CD8-positive, alpha-beta memory T cell (primary cell): ENCODE results near the gene MS4A18. TPM values are rescaled to one million over a fixed set of nuclear protein-coding genes. Genes with fewer than 3 reads are reported as not detected.
A peak's percentile ranks its signal among the peaks of the same experiment; 100 is the strongest.

Experiments
- CTCF ChIA-PET: fragments of 350-600 bp; sonication (Branson Sonifier 250); formaldehyde crosslinking; loops from one replicate; lab custom pipeline; 2021; ENCODE audit warnings: antibody characterized with exemption; lab: Charles Lee
- POLR2A ChIA-PET: fragments of 350-600 bp; sonication (Branson Sonifier 250); formaldehyde crosslinking; loops from one replicate; lab custom pipeline; 2021; ENCODE audit warnings: antibody characterized with exemption; lab: Charles Lee
- DNase-seq, 5 donors: peaks; one replicate each; pipeline versions ENCODE4 v3.0.0 to v3.0.0-alpha.2; 2020 to 2022; ENCODE audit warnings: mixed read lengths in 1 of 5
- H3K27ac ChIP-seq: one replicate; pipeline ENCODE4 v1.7.0; 2013; ENCODE audit warnings: low read depth, mild to moderate bottlenecking, low read length, moderate library complexity
- H3K27me3 ChIP-seq: 2 replicates; pipeline ENCODE4 v1.7.0; 2013; ENCODE audit warnings: low read length, mild to moderate bottlenecking; ENCODE audit not compliant: insufficient read depth, poor library complexity, severe bottlenecking
- H3K36me3 ChIP-seq: 2 replicates; pipeline ENCODE4 v1.7.0; 2013; ENCODE audit warnings: mild to moderate bottlenecking, low read length, moderate library complexity; ENCODE audit not compliant: insufficient read depth
- H3K4me1 ChIP-seq: 2 replicates; pipeline ENCODE4 v1.7.0; 2013; ENCODE audit warnings: mild to moderate bottlenecking, low read length, moderate library complexity; ENCODE audit not compliant: insufficient read depth
- H3K4me3 ChIP-seq: 2 replicates; pipeline ENCODE4 v1.7.0; 2013; ENCODE audit warnings: mild to moderate bottlenecking, low read length
- H3K9me3 ChIP-seq: 2 replicates; pipeline ENCODE4 v1.7.0; 2013; ENCODE audit warnings: mild to moderate bottlenecking, low read length
- H3K27ac Mint-ChIP-seq, 8 donors: one replicate each; pipeline ENCODE4 v1.8.0; 2020 to 2021; ENCODE audit warnings: mixed read lengths in 8 of 8, mild to moderate bottlenecking in 6 of 8, inconsistent platforms in 3 of 8, moderate library complexity in 3 of 8
- H3K27me3 Mint-ChIP-seq, 2 donors: one replicate each; pipeline ENCODE4 v1.8.0; 2020 to 2021; ENCODE audit warnings: mixed read lengths in 2 of 2, mild to moderate bottlenecking in 1 of 2, moderate library complexity in 1 of 2
- H3K36me3 Mint-ChIP-seq, 3 donors: one replicate each; pipeline ENCODE4 v1.8.0; 2020 to 2021; ENCODE audit warnings: mixed read lengths in 3 of 3, inconsistent platforms in 1 of 3, mild to moderate bottlenecking in 1 of 3
- H3K4me1 Mint-ChIP-seq, 3 donors: one replicate each; pipeline ENCODE4 v1.8.0; 2020 to 2021; ENCODE audit warnings: mixed read lengths in 3 of 3, inconsistent platforms in 1 of 3, mild to moderate bottlenecking in 1 of 3
- H3K4me3 Mint-ChIP-seq, 7 donors: one replicate each; pipeline ENCODE4 v1.8.0; 2020 to 2021; ENCODE audit warnings: mixed read lengths in 7 of 7, mild to moderate bottlenecking in 6 of 7, moderate library complexity in 4 of 7, inconsistent platforms in 2 of 7
- H3K9me3 Mint-ChIP-seq, 5 donors: one replicate each; pipeline ENCODE4 v1.8.0; 2020 to 2022; ENCODE audit warnings: mixed read lengths in 5 of 5, mild to moderate bottlenecking in 3 of 5, moderate library complexity in 2 of 5, inconsistent platforms in 1 of 5
- polyA plus RNA-seq: library from polyadenylated mRNA; unstranded; fragments of 300-500 nt; fragmentation: Illumina TruSeq; gene quantifications from one replicate; pipeline ENCODE4 v1.2.3, GENCODE V29; 2021
- total RNA-seq, 2 experiments: library from RNA; stranded (reverse); gene quantifications; one replicate each; pipeline ENCODE4 v1.2.3, GENCODE V29; 2021

MS4A18 gene
- total and polyA plus RNA-seq, 3 experiments from 2014 or later, result not detected

DNA sequence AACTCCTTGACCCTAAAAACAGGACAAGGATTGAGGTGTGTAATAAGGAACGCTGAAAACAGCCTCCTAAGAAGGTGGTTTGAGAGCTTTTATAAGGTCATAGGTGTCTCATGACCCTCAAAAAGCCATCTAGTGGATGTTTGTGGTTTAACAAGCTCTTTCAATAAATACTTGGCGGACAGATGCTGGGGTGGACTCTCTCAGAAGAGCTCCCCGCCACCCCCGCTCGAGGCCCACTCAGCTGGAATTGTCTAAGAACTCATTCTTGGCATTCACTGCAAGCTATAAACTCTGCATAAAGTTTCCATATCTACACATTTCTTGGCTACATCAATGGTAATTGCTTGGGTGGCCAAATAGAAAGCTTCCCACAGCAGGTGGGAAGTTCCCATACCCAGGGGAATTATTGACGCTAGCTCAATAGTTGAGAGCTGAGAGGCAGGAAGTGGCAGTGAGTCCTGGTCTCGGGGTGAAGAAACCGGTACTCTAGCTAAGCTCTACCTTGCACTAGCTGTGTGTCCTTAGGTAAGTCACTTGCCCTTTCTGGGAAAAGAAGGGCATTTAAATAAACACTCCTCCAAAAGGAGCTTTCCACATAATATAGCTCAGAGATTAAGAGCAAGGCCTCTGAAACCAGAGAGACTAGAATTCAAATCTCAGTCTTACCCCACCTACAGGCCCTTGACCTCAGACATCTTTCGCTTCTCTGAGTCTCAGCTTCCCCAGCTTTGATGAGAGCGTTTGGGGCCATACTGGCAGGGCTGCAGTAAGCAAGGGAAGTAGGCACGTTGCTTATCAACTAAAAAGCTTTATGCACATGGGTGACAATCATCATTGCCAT, 38.6 kb downstream of the MS4A18 start:
- Mint-ChIP-seq H3K4me1 (no peaks in the 10 kb centered on the region), H3K27me3 (peaks cover 25 to 79% of the 10 kb centered on the region in 2 donors), H3K36me3 (no peaks in the 10 kb centered on the region), H3K4me3 (no peak overlapping the region), H3K27ac (no peak overlapping the region), H3K9me3 (no peaks in the 10 kb centered on the region)
- Histone ChIP-seq H3K4me1 (no peaks in the 10 kb centered on the region), H3K27ac (no peak overlapping the region), H3K4me3 (no peak overlapping the region), H3K9me3 (no peaks in the 10 kb centered on the region), H3K27me3 (peaks cover 6% of the 10 kb centered on the region), H3K36me3 (no peaks in the 10 kb centered on the region)
- CTCF ChIA-PET, result interaction anchor here (1.1 kb wide), 1 partner anchor 12 kb away, joined by 4 read pairs; no protein-coding TSS in a partner anchor
- POLR2A ChIA-PET, result no interaction called here
- no peak for DNase-seq

DNA sequence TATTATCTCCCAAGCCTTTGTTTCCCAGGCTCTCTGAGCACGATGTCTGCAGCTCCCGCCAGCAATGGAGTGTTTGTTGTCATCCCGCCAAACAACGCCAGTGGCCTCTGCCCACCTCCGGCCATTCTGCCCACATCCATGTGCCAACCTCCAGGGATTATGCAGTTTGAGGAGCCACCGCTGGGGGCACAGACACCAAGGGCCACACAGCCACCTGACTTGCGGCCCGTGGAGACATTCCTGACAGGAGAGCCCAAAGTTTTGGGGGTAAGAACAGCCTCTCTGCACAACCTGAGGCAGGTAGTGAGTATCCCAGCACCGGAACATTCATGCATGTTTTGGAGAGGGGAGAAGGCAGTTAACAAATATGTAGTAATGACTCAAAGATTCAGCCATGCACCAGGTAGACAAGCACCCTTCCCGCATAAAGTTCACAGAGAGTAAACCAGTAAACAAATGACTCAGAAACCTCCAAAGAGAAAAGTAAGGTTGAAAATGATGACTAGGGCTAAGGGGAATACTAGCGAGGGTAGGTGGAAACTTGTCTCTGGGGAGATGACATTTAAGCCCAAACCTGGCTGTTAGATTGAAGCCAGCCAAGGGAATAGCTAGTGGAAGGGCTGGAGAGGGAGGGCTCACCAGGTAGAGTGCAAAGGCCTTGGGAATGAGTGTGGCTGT, 39.3 kb downstream of the MS4A18 start:
- Mint-ChIP-seq H3K9me3 (no peaks in the 10 kb centered on the region), H3K4me1 (no peaks in the 10 kb centered on the region), H3K36me3 (no peaks in the 10 kb centered on the region), H3K4me3 (no peak overlapping the region), H3K27ac (no peak overlapping the region), H3K27me3 (peaks cover 23 to 79% of the 10 kb centered on the region in 2 donors)
- peaks cover 6% of the 10 kb centered on the region for H3K27me3 ChIP-seq
- DNase-seq, result no peak
- H3K9me3 ChIP-seq, result no peaks in the 10 kb centered on the region
- ChIA-PET POLR2A (no interaction called here), CTCF (interaction anchor here (1.1 to 3.1 kb wide), 2 partner anchors 11 to 12 kb away, joined by 4 to 15 read pairs; no protein-coding TSS in a partner anchor)
- no peak overlapping the region for H3K27ac ChIP-seq
- H3K4me3 ChIP-seq, result no peak overlapping the region
- no peaks in the 10 kb centered on the region for H3K4me1 ChIP-seq
- no peaks in the 10 kb centered on the region for H3K36me3 ChIP-seq

DNA sequence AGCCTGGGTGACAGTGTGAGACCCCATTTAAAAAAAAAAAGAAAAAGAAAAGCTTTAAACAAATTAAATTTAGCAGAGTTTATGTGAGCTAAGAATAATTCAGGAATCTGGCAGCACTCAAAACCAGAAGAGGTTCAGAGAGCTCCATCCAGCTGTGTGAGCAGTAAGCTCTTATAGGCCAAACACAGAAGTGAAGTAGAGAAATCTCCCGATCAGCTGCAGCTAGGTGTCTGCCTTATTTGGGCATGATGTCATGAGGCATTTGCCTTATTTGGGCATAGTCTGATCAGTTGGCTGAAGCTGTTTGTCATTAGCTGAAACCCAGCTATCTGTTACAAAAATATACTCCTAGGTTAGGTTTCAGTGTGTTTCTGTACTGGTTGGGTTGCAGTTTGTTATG, 40.4 kb downstream of the MS4A18 start:
- H3K27ac ChIP-seq, result no peak overlapping the region
- H3K9me3 Mint-ChIP-seq, result no peaks in the 10 kb centered on the region
- no peaks in the 10 kb centered on the region for H3K4me1 ChIP-seq
- DNase-seq, result no peak
- H3K27me3 Mint-ChIP-seq, result peaks cover 24 to 76% of the 10 kb centered on the region in 2 donors
- ChIA-PET POLR2A (no interaction called here), CTCF (interaction anchor here (1.1 to 3.1 kb wide), 3 partner anchors 8 to 422 kb away, joined by 3 to 15 read pairs (median 4); partner anchors contain the start of gene MS4A15)
- H3K4me1 Mint-ChIP-seq, result no peaks in the 10 kb centered on the region
- no peaks in the 10 kb centered on the region for H3K36me3 Mint-ChIP-seq
- H3K36me3 ChIP-seq, result no peaks in the 10 kb centered on the region
- H3K9me3 ChIP-seq, result no peaks in the 10 kb centered on the region
- no peak overlapping the region for H3K4me3 ChIP-seq
- H3K27me3 ChIP-seq, result peaks cover 6% of the 10 kb centered on the region
- H3K27ac Mint-ChIP-seq, result no peak overlapping the region
- H3K4me3 Mint-ChIP-seq, result no peak overlapping the region

DNA sequence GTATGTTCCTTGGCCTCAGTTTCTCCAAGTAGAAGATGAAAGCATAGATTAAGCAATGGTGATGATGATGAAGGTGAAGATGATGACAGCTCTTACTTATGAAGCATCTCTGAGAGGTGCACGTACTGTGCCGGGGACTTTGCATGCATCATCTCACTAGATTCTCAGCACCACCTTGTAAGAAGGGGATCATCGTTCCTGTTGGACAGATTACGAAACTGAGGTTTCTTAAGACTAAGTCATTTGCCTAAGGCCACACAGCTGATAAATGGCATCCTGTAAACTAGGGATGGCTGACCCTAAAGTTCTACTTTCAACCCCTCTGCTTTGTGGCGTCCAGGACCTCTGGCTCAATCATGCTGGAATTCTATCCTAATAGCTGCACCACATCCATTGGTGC, 40.8 kb downstream of the MS4A18 start:
- H3K36me3 ChIP-seq, result no peaks in the 10 kb centered on the region
- Mint-ChIP-seq H3K27me3 (peaks cover 19 to 74% of the 10 kb centered on the region in 2 donors), H3K4me3 (no peak overlapping the region), H3K9me3 (no peaks in the 10 kb centered on the region), H3K27ac (no peak overlapping the region), H3K36me3 (no peaks in the 10 kb centered on the region), H3K4me1 (no peaks in the 10 kb centered on the region)
- H3K4me3 ChIP-seq, result no peak overlapping the region
- H3K27ac ChIP-seq, result no peak overlapping the region
- H3K4me1 ChIP-seq, result no peaks in the 10 kb centered on the region
- no peak for DNase-seq
- CTCF ChIA-PET, result interaction anchor here (1.1 to 3.1 kb wide), 3 partner anchors 9 to 423 kb away, joined by 3 to 15 read pairs (median 4); partner anchors contain the start of gene MS4A15
- POLR2A ChIA-PET, result no interaction called here
- H3K27me3 ChIP-seq, result peaks cover 6% of the 10 kb centered on the region
- no peaks in the 10 kb centered on the region for H3K9me3 ChIP-seq

DNA sequence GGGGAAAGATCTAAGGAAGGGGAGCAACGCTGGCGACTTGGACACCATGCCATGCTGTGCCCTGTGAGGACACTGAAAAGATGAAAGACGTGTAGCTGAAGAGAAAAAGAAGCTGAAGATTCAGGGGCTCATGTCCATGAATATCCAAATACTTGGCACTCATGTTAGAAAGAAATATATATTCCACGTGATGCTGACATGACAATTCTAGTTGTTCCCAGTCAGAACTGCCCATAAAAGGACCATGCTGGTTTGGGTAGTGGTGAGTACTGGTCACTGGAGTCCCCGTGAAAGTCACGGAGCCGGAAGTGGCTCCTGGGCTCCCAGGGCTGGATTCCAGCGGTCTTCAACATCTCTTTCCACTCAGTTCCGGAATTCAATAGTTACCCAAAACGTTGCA, 42.0 kb downstream of the MS4A18 start:
- Mint-ChIP-seq H3K9me3 (no peaks in the 10 kb centered on the region), H3K27ac (no peak overlapping the region), H3K4me3 (peak overlapping the region in 1 of 7 donors; percentile 32), H3K27me3 (peaks cover 18 to 66% of the 10 kb centered on the region in 2 donors), H3K36me3 (no peaks in the 10 kb centered on the region), H3K4me1 (no peaks in the 10 kb centered on the region)
- no peak for DNase-seq
- no peaks in the 10 kb centered on the region for H3K36me3 ChIP-seq
- H3K4me3 ChIP-seq, result no peak overlapping the region
- H3K9me3 ChIP-seq, result no peaks in the 10 kb centered on the region
- H3K27me3 ChIP-seq, result peaks cover 6% of the 10 kb centered on the region
- no peaks in the 10 kb centered on the region for H3K4me1 ChIP-seq
- H3K27ac ChIP-seq, result no peak overlapping the region
- CTCF ChIA-PET, result interaction anchor here (3.1 kb wide), 1 partner anchor 9 kb away, joined by 15 read pairs; no protein-coding TSS in a partner anchor
- POLR2A ChIA-PET, result no interaction called here

DNA sequence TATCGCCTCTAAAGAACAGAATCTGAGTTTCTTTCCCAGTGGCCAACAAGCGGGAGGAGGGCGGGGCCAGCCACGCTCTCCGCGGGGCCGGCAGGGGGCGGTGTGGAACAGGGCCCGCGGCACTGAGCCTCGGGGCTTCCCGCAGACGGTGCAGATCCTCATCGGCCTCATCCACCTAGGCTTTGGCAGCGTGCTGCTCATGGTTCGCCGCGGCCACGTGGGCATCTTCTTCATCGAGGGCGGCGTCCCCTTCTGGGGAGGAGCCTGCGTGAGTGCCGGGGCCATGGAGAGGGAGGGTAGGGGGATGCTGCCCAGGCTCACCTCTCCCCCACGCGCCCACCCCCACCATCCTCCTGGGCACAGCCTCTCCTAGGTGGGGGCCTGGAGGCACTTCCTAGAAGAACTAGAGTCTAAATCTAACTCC, 42.9 kb downstream of the MS4A18 start:
- peaks cover 6% of the 10 kb centered on the region for H3K27me3 ChIP-seq
- DNase-seq, result no peak

DNA sequence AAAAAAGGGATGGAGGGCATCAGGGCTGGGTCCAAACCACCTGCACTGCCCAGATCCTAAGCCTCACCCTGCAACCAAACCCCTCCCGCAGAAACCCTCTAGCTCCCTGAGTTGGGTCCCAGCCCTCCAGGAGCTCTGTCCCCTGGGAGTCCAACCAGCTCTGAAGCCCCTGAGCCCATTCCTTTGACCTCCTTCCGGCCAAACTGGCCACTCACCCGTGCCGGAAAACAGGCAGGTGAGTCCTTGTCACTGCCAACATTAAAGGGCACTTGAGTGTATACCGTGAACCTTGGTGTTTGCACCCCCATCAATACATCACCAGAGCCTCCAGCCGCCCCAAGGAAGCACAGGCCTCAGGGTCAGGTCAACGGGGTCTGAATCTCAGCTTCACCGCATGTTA, 43.7 kb downstream of the MS4A18 start:
- Histone ChIP-seq H3K9me3 (no peaks in the 10 kb centered on the region), H3K4me3 (no peak overlapping the region), H3K27ac (no peak overlapping the region), H3K4me1 (no peaks in the 10 kb centered on the region), H3K27me3 (peaks cover 6% of the 10 kb centered on the region), H3K36me3 (no peaks in the 10 kb centered on the region)
- ChIA-PET CTCF (no interaction called here), POLR2A (no interaction called here)
- DNase-seq, result no peak
- peaks cover 15 to 55% of the 10 kb centered on the region in 2 donors for H3K27me3 Mint-ChIP-seq
- H3K4me1 Mint-ChIP-seq, result peaks cover 0 to 2% (median 0%) of the 10 kb centered on the region in 3 donors
- H3K27ac Mint-ChIP-seq, result no peak overlapping the region
- no peaks in the 10 kb centered on the region for H3K9me3 Mint-ChIP-seq
- no peaks in the 10 kb centered on the region for H3K36me3 Mint-ChIP-seq
- H3K4me3 Mint-ChIP-seq, result no peak overlapping the region

More for the DNA sequence above, 42.9 kb downstream of the MS4A18 start:
- H3K4me3 Mint-ChIP-seq, result no peak overlapping the region
- no peaks in the 10 kb centered on the region for H3K36me3 Mint-ChIP-seq
- CTCF ChIA-PET, result no interaction called here
- peaks cover 18 to 63% of the 10 kb centered on the region in 2 donors for H3K27me3 Mint-ChIP-seq
- POLR2A ChIA-PET, result no interaction called here
- H3K27ac Mint-ChIP-seq, result no peak overlapping the region
- no peaks in the 10 kb centered on the region for H3K4me1 ChIP-seq
- no peak overlapping the region for H3K4me3 ChIP-seq
- no peaks in the 10 kb centered on the region for H3K9me3 Mint-ChIP-seq
- no peaks in the 10 kb centered on the region for H3K36me3 ChIP-seq
- no peak overlapping the region for H3K27ac ChIP-seq
- H3K4me1 Mint-ChIP-seq, result peaks cover 0 to 2% (median 0%) of the 10 kb centered on the region in 3 donors
- H3K9me3 ChIP-seq, result no peaks in the 10 kb centered on the region

DNA sequence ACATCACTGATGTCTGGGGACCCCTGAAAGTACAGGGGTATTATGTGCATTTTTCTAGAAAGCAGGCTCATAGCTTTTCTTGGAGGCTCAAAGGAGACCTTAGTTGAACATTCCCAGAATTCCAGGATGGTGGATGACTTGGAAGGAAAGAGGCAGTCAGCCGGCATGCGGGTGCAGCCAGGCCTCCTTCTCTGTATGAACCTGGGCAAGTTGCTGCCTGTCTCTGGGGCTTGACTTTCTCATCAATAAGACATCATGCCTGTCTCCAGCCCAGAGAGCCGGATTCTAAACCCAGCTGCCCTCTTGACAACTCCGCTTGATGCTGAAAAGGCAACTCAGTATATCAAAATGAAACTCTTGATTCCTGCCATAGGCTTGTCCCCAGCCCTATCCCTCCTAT, 44.8 kb downstream of the MS4A18 start:
- H3K36me3 Mint-ChIP-seq, result no peaks in the 10 kb centered on the region
- H3K27me3 ChIP-seq, result peaks cover 6% of the 10 kb centered on the region
- POLR2A ChIA-PET, result no interaction called here
- H3K27me3 Mint-ChIP-seq, result peaks cover 16 to 47% of the 10 kb centered on the region in 2 donors
- no peaks in the 10 kb centered on the region for H3K9me3 Mint-ChIP-seq
- no peak overlapping the region for H3K27ac ChIP-seq
- H3K27ac Mint-ChIP-seq, result no peak overlapping the region
- no peak for DNase-seq
- H3K4me1 Mint-ChIP-seq, result peaks cover under 1 to 2% (median under 1%) of the 10 kb centered on the region in 3 donors
- no peaks in the 10 kb centered on the region for H3K4me1 ChIP-seq
- no peak overlapping the region for H3K4me3 ChIP-seq
- CTCF ChIA-PET, result no interaction called here
- no peak overlapping the region for H3K4me3 Mint-ChIP-seq
- no peaks in the 10 kb centered on the region for H3K36me3 ChIP-seq
- no peaks in the 10 kb centered on the region for H3K9me3 ChIP-seq
